Measurements from ENCODE around the gene GLDC.
"Not testable (repeated sequence)": the region's sequence is repeated elsewhere in the genome, so short reads cannot be mapped to it uniquely, and the experiment has no call there.

Gene GLDC

GRCh38 chr9:6565312-6565711 lies 80.2 kb downstream of the GLDC start:
- DNase-seq = no peak

- no peak for DNase-seq
Measured at GRCh38 chr9:6564868-6565267, 80.7 kb downstream of the GLDC start.

GRCh38 chr9:6564360-6564759 lies 81.2 kb downstream of the GLDC start:
- DNase-seq = peak; percentile 8 to 22

- DNase-seq = no peak
Measured at GRCh38 chr9:6562871-6563430, 82.6 kb downstream of the GLDC start.

- DNase-seq = peak in 1 of 2 donors; percentile 11
Measured at GRCh38 chr9:6562201-6562600, 83.3 kb downstream of the GLDC start.

GRCh38 chr9:6557883-6558616 lies 87.5 kb downstream of the GLDC start:
- DNase-seq = no peak

GRCh38 chr9:6553866-6554265 lies 91.7 kb downstream of the GLDC start:
- no peak for DNase-seq

- DNase-seq = no peak
Measured at GRCh38 chr9:6552498-6553121, 92.9 kb downstream of the GLDC start.

GRCh38 chr9:6552033-6552432 lies 93.5 kb downstream of the GLDC start:
- no peak for DNase-seq

- DNase-seq = no peak
Measured at GRCh38 chr9:6551136-6551535, 94.4 kb downstream of the GLDC start.

GRCh38 chr9:6549106-6549800 lies 96.3 kb downstream of the GLDC start:
- DNase-seq = no peak

- no peak for DNase-seq
Measured at GRCh38 chr9:6545017-6545691, 100.4 kb downstream of the GLDC start.

GRCh38 chr9:6543204-6543603 lies 102.3 kb downstream of the GLDC start:
- DNase-seq = no peak

- not testable (repeated sequence) for DNase-seq
Measured at GRCh38 chr9:6542617-6543016, 102.9 kb downstream of the GLDC start.

GRCh38 chr9:6538666-6539071 lies 106.9 kb downstream of the GLDC start:
- no peak for DNase-seq

- DNase-seq = no peak
Measured at GRCh38 chr9:6535594-6535993, 109.9 kb downstream of the GLDC start.

GRCh38 chr9:6525326-6526045 lies 120.0 kb downstream of the GLDC start:
- DNase-seq = no peak

GRCh38 chr9:6522263-6522662 lies 123.3 kb downstream of the GLDC start:
- DNase-seq = no peak

GRCh38 chr9:6512085-6512657 lies 133.4 kb downstream of the GLDC start:
- DNase-seq = no peak

GRCh38 chr9:6506571-6506970 lies 139.0 kb downstream of the GLDC start:
- no peak for DNase-seq

- no peak for DNase-seq
Measured at GRCh38 chr9:6502399-6502798, 143.1 kb downstream of the GLDC start.

All from inflammatory macrophage (primary cell).